HL-60 (cell line): Measurements from ENCODE around the gene GET3.

Experiments used
- DNase-seq, 2 experiments: peaks; one replicate each; pipeline ENCODE4 v3.0.0-alpha.2; 2010 to 2020; ENCODE audit warnings: low read depth in 1 of 2, low spot score in 1 of 2
- H3K27ac ChIP-seq: fragments of 250-450 bp; sonication (Bioruptor Pico); replicated peaks from 2 replicates; pipeline ENCODE4 v1.5.1; 2020; ENCODE audit warnings: mild to moderate bottlenecking, moderate library complexity
- H3K27me3 ChIP-seq: fragments of 250-450 bp; sonication (Bioruptor Pico); 2 replicates; pipeline ENCODE4 v1.5.1; 2021; ENCODE audit warnings: mild to moderate bottlenecking, moderate library complexity; ENCODE audit not compliant: insufficient read depth, poor library complexity, severe bottlenecking
- H3K4me3 ChIP-seq: replicated peaks from 2 replicates; pipeline ENCODE4 v1.5.1; 2011; ENCODE audit warnings: mild to moderate bottlenecking, control low read depth, low read length; ENCODE audit not compliant: insufficient read depth
- CTCF ChIP-seq: IDR thresholded peaks from one replicate; pipeline ENCODE4 v1.5.1; 2011; ENCODE audit warnings: low read length, control low read depth, inconsistent platforms; ENCODE audit not compliant: insufficient read depth
- GABPA ChIP-seq: IDR thresholded peaks from 2 replicates; pipeline ENCODE4 v1.6.1; 2012; ENCODE audit warnings: low read depth
- POLR2AphosphoS5 ChIP-seq: IDR thresholded peaks from 2 replicates; pipeline ENCODE4 v1.6.1; 2012; ENCODE audit warnings: low read depth
- REST ChIP-seq: IDR thresholded peaks from 2 replicates; pipeline ENCODE4 v1.6.1; 2012; ENCODE audit warnings: low read depth; ENCODE audit not compliant: insufficient replicate concordance
- SPI1 ChIP-seq: IDR thresholded peaks from 2 replicates; pipeline ENCODE4 v1.6.1; 2012; ENCODE audit warnings: low read depth, mild to moderate bottlenecking, borderline replicate concordance

GET3 gene

GRCh38 chr19:12774588-12775555, 37.6 kb downstream of the GET3 start, which contains the start of gene HOOK2:
TSS of gene HOOK2 (minus strand) at chr19:12775552. CDS start at chr19:12775449, 103 bp downstream.
- Histone ChIP-seq H3K27ac (peak within 1 kb of the TSS; percentile 65), H3K4me3 (peak within 1 kb of the TSS; percentile 78), H3K27me3 (no peaks in the 10 kb centered on the region)
- TF ChIP-seq REST (no peak), GABPA (no peak), SPI1 (no peak), CTCF (no peak), POLR2AphosphoS5 (no peak)
- DNase-seq: no peak

- Histone ChIP-seq H3K27me3 (no peaks in the 10 kb centered on the region), H3K4me3 (peak overlapping the region; percentile 78), H3K27ac (peak overlapping the region; percentile 88)
- peak in 1 of 2 experiments; percentile 81 for DNase-seq
- TF ChIP-seq REST (no peak), GABPA (no peak), CTCF (peak; percentile 59), POLR2AphosphoS5 (no peak), SPI1 (no peak)
Observed at GRCh38 chr19:12777217-12778016, 40.1 kb downstream of the GET3 start.

- Histone ChIP-seq H3K27me3 (no peaks in the 10 kb centered on the region), H3K4me3 (peak overlapping the region; percentile 78), H3K27ac (peak overlapping the region; percentile 88)
- TF ChIP-seq POLR2AphosphoS5 (peak; percentile 43), CTCF (no peak), SPI1 (no peak), REST (no peak), GABPA (no peak)
- DNase-seq: peak in 1 of 2 experiments; percentile 73
Observed at GRCh38 chr19:12778017-12778904, 41.0 kb downstream of the GET3 start.
